Activated naive CD4-positive, alpha-beta T cell treated with anti-CD3 and anti-CD28 coated beads for 36 hours (primary cell): ENCODE data around the gene HADH. TPM values are rescaled to one million over a fixed set of nuclear protein-coding genes. Genes with fewer than 3 reads are reported as not detected.
"Not testable (repeated sequence)": the region's sequence is repeated elsewhere in the genome, so short reads cannot be mapped to it uniquely, and the experiment has no call there.

Experiments used
- CTCF ChIA-PET: fragments of 350-600 bp; sonication (Branson Sonifier 250); formaldehyde crosslinking; loops from one replicate; lab custom pipeline; 2021; ENCODE audit warnings: antibody characterized with exemption; lab: Charles Lee
- DNase-seq: peaks from one replicate; pipeline ENCODE4 v3.0.0-alpha.2; 2020
- H3K27ac Mint-ChIP-seq: one replicate; pipeline ENCODE4 v1.8.0; 2021; ENCODE audit warnings: mild to moderate bottlenecking, mixed read lengths
- H3K27me3 Mint-ChIP-seq: one replicate; pipeline ENCODE4 v1.8.0; 2021; ENCODE audit warnings: low read depth, mixed read lengths
- H3K36me3 Mint-ChIP-seq: one replicate; pipeline ENCODE4 v1.8.0; 2021; ENCODE audit warnings: low read depth, mixed read lengths
- H3K4me1 Mint-ChIP-seq: one replicate; pipeline ENCODE4 v1.8.0; 2021; ENCODE audit warnings: low read depth, mixed read lengths
- H3K4me3 Mint-ChIP-seq: one replicate; pipeline ENCODE4 v1.8.0; 2021; ENCODE audit warnings: mild to moderate bottlenecking, moderate library complexity, mixed read lengths
- H3K9me3 Mint-ChIP-seq: one replicate; pipeline ENCODE4 v1.8.0; 2021; ENCODE audit warnings: mixed read lengths
- intact Hi-C: fragments of 100-400 bp; cut with micrococcal nuclease; formaldehyde crosslinking; loops from one replicate; pipeline ENCODE4 v1.15.1; 2023
- total RNA-seq, 2 experiments: library from RNA; stranded (reverse); gene quantifications; one replicate each; pipeline ENCODE4 v1.2.3, GENCODE V29; 2021

The HADH gene
- 10 to 100 TPM; 56.1 to 57.6 TPM for total RNA-seq

- Mint-ChIP-seq H3K4me1 (peaks cover 57% of the 10 kb centered on the region), H3K4me3 (peak within 1 kb of the TSS; percentile 98), H3K9me3 (no peaks in the 10 kb centered on the region), H3K27ac (peak within 1 kb of the TSS; percentile 90), H3K27me3 (no peaks in the 10 kb centered on the region), H3K36me3 (peaks cover 9% of the 10 kb centered on the region)
- intact Hi-C loops, result loop anchor here (1.0 to 10.0 kb wide), 10 partner anchors 15 to 1675 kb away; partner anchors contain the start of genes AIMP1, CYP2U1, OSTC and PAPSS1
- CTCF ChIA-PET, result interaction anchor here (1.0 kb wide), 1 partner anchor 9 kb away, joined by 3 read pairs; no protein-coding TSS in a partner anchor
- peak; percentile 94 for DNase-seq
These were observed at the start of gene HADH for GRCh38 chr4:107989537-107990386. TSS of gene HADH (plus strand) at chr4:107989889. CDS start at chr4:107989933, 44 bp downstream.

GRCh38 chr4:107945809-107946208 lies 43.9 kb upstream of the HADH start:
- Mint-ChIP-seq H3K4me1 (no peaks in the 10 kb centered on the region), H3K27ac (no peak overlapping the region), H3K9me3 (no peaks in the 10 kb centered on the region), H3K4me3 (no peak overlapping the region), H3K36me3 (peaks cover 17% of the 10 kb centered on the region), H3K27me3 (no peaks in the 10 kb centered on the region)
- no peak for DNase-seq
- intact Hi-C loops, result no loop called here
- CTCF ChIA-PET, result no interaction called here

GRCh38 chr4:107950746-107951540 lies 38.7 kb upstream of the HADH start:
- CTCF ChIA-PET, result no interaction called here
- no peak overlapping the region for H3K4me3 Mint-ChIP-seq
- no peak overlapping the region for H3K27ac Mint-ChIP-seq
- intact Hi-C loops, result no loop called here
- no peaks in the 10 kb centered on the region for H3K4me1 Mint-ChIP-seq
- H3K9me3 Mint-ChIP-seq, result peaks cover 5% of the 10 kb centered on the region
- H3K27me3 Mint-ChIP-seq, result no peaks in the 10 kb centered on the region
- no peak for DNase-seq
- H3K36me3 Mint-ChIP-seq, result peaks cover 17% of the 10 kb centered on the region

- no peak overlapping the region for H3K4me3 Mint-ChIP-seq
- DNase-seq, result no peak
- H3K27me3 Mint-ChIP-seq, result no peaks in the 10 kb centered on the region
- H3K36me3 Mint-ChIP-seq, result peaks cover 22% of the 10 kb centered on the region
- intact Hi-C loops, result no loop called here
- no peaks in the 10 kb centered on the region for H3K4me1 Mint-ChIP-seq
- no peak overlapping the region for H3K27ac Mint-ChIP-seq
- CTCF ChIA-PET, result no interaction called here
- peaks cover 11% of the 10 kb centered on the region for H3K9me3 Mint-ChIP-seq
These were observed 38.1 kb upstream of the HADH start for GRCh38 chr4:107951551-107951950.

GRCh38 chr4:107956011-107956410 lies 33.7 kb upstream of the HADH start:
- intact Hi-C loops, result no loop called here
- no peak overlapping the region for H3K27ac Mint-ChIP-seq
- no peak for DNase-seq
- H3K4me3 Mint-ChIP-seq, result no peak overlapping the region
- CTCF ChIA-PET, result no interaction called here
- no peaks in the 10 kb centered on the region for H3K4me1 Mint-ChIP-seq
- peaks cover 10% of the 10 kb centered on the region for H3K36me3 Mint-ChIP-seq
- H3K9me3 Mint-ChIP-seq, result peaks cover 17% of the 10 kb centered on the region
- no peaks in the 10 kb centered on the region for H3K27me3 Mint-ChIP-seq

GRCh38 chr4:107966903-107967302 lies 22.8 kb upstream of the HADH start:
- H3K27me3 Mint-ChIP-seq, result no peaks in the 10 kb centered on the region
- intact Hi-C loops, result no loop called here
- no peak for DNase-seq
- H3K27ac Mint-ChIP-seq, result no peak overlapping the region
- no peaks in the 10 kb centered on the region for H3K4me1 Mint-ChIP-seq
- H3K36me3 Mint-ChIP-seq, result no peaks in the 10 kb centered on the region
- CTCF ChIA-PET, result no interaction called here
- H3K9me3 Mint-ChIP-seq, result peaks cover 3% of the 10 kb centered on the region
- no peak overlapping the region for H3K4me3 Mint-ChIP-seq

GRCh38 chr4:107967519-107967918 lies 22.2 kb upstream of the HADH start:
- DNase-seq, H3K36me3 Mint-ChIP-seq, H3K27me3 Mint-ChIP-seq, H3K4me3 Mint-ChIP-seq, CTCF ChIA-PET, intact Hi-C loops, H3K27ac Mint-ChIP-seq, H3K9me3 Mint-ChIP-seq, H3K4me1 Mint-ChIP-seq: not testable (repeated sequence)

DNA sequence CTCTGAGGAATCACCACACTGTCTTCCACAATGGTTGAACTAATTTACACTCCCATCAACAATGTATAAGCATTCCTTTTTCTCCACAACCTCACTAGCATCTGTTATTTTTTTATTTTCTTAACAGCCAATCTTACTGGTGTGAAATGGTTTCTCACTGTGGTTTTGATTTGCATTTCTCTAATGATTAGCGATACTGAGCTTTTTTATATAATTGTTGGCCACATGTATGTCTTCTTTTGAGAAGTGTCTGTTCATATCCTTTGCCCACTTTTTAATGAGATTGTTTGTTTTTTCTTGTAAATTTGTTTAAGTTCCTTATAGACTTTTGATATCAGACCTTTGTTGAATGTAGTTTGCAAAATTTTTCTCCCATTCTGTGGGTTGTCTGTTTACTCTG lies 21.8 kb upstream of the HADH start:
- H3K9me3 Mint-ChIP-seq, DNase-seq, H3K4me1 Mint-ChIP-seq, H3K4me3 Mint-ChIP-seq, H3K36me3 Mint-ChIP-seq, H3K27ac Mint-ChIP-seq, intact Hi-C loops, H3K27me3 Mint-ChIP-seq: not testable (repeated sequence)
- CTCF ChIA-PET, result interaction anchor here (0.6 kb wide), 1 partner anchor 214 kb away, joined by 3 read pairs; no protein-coding TSS in a partner anchor

DNA sequence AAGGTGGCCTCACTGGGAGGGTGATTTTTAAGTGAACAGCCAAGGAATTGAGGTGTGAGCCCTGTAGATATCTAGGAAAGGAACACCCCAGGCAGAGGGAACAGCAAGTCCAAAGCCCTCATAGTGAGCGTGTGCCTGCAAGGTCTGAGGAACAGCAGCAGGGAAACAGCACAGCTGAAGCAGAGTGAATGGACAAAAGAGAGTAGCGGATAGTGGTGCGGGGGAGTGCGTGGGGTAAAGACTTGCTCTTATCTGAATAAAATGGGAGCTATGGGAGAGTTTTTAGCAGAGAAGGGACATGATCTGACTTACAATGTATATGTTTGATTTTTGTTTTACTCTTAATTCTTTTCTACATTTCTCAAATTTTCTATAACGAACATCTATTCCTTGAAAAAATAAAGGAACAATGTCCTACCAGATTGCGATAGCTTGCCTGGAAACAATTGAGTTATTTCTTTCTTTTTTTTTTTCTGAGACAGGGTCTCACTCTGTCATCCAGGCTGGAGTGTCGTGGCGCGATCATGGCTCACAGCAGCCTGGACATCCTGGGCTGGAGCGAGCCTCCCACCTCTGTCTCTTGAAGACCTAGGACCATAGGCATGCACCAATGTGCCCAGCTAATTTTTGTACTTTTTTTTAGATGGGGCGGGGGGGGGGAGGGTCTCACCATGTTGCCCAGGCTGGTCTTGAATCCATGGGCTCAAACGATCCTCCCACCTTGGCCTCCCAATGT lies 19.5 kb upstream of the HADH start:
- no peak overlapping the region for H3K4me3 Mint-ChIP-seq
- H3K27ac Mint-ChIP-seq, result no peak overlapping the region
- no peak for DNase-seq
- H3K36me3 Mint-ChIP-seq, result no peaks in the 10 kb centered on the region
- peaks cover 2% of the 10 kb centered on the region for H3K4me1 Mint-ChIP-seq
- no peaks in the 10 kb centered on the region for H3K27me3 Mint-ChIP-seq
- intact Hi-C loops, result no loop called here
- CTCF ChIA-PET, result no interaction called here
- H3K9me3 Mint-ChIP-seq, result peaks cover 4% of the 10 kb centered on the region

DNA sequence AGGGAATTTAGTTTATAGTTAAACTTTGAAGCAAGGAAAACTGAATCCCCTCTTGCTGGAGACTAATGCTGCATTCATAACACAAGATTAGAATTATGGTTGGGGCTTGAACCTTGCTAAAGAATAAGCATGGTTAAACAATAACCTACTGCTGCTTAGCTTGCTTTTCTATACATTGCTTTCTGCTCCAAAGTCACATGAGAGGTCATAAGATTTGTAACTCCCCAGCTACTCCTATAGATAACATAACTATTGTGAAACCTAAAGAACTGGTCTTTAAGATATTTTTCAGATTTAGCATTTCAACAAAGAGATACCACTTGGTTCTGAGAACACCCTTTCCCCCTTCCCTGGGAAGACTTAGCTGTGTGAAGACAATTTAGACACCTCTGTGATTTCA lies 17.1 kb upstream of the HADH start:
- Mint-ChIP-seq H3K27ac (no peak overlapping the region), H3K9me3 (peaks cover 4% of the 10 kb centered on the region), H3K27me3 (no peaks in the 10 kb centered on the region), H3K4me1 (peaks cover 2% of the 10 kb centered on the region), H3K4me3 (no peak overlapping the region), H3K36me3 (no peaks in the 10 kb centered on the region)
- no peak for DNase-seq
- intact Hi-C loops, result no loop called here
- CTCF ChIA-PET, result no interaction called here

GRCh38 chr4:107974523-107974922 lies 15.2 kb upstream of the HADH start:
- Mint-ChIP-seq H3K36me3 (no peaks in the 10 kb centered on the region), H3K9me3 (peaks cover 4% of the 10 kb centered on the region), H3K4me3 (no peak overlapping the region), H3K27ac (no peak overlapping the region), H3K27me3 (no peaks in the 10 kb centered on the region), H3K4me1 (peaks cover 2% of the 10 kb centered on the region)
- intact Hi-C loops, result no loop called here
- no peak for DNase-seq
- CTCF ChIA-PET, result interaction anchor here (0.8 kb wide), 1 partner anchor 1323 kb away, joined by 3 read pairs; no protein-coding TSS in a partner anchor

GRCh38 chr4:107977482-107977881 lies 12.2 kb upstream of the HADH start:
- CTCF ChIA-PET, result no interaction called here
- no peak overlapping the region for H3K27ac Mint-ChIP-seq
- no peaks in the 10 kb centered on the region for H3K27me3 Mint-ChIP-seq
- H3K9me3 Mint-ChIP-seq, result peaks cover 12% of the 10 kb centered on the region
- intact Hi-C loops, result no loop called here
- no peak overlapping the region for H3K4me3 Mint-ChIP-seq
- H3K36me3 Mint-ChIP-seq, result peaks cover 2% of the 10 kb centered on the region
- DNase-seq, result no peak
- peaks cover 5% of the 10 kb centered on the region for H3K4me1 Mint-ChIP-seq
